HepG2 (cell line): ENCODE data around the gene KCNAB1.

Source experiments
- CBX5 ChIP-seq: sonication (generic); formaldehyde crosslinking; IDR thresholded peaks from 2 replicates; pipeline ENCODE4 v1.4.0; 2020; ENCODE audit warnings: missing genetic modification reagents, borderline replicate concordance
- JUNB ChIP-seq: sonication (generic); formaldehyde crosslinking; IDR thresholded peaks from 2 replicates; pipeline ENCODE4 v1.8.0; 2022; ENCODE audit warnings: missing genetic modification reagents, mild to moderate bottlenecking, borderline replicate concordance
- POLR2A ChIP-seq, 2 experiments: IDR thresholded peaks; 2 replicates each; pipeline ENCODE4 v1.6.1; 2011; ENCODE audit warnings: low read depth in 2 of 2, low read length in 2 of 2, mild to moderate bottlenecking in 1 of 2, moderate library complexity in 1 of 2; ENCODE audit not compliant: insufficient read depth in 1 of 2
- U2AF2 ChIP-seq: fragments of 200-400 bp; formaldehyde crosslinking; IDR thresholded peaks from 2 replicates; pipeline ENCODE4 v1.6.1; 2017; ENCODE audit warnings: low read depth, mild to moderate bottlenecking, low read length

GRCh38 chr3:156352728-156353127, 232.3 kb downstream of the KCNAB1 start:
- TF ChIP-seq POLR2A (IDR thresholded peaks at IDR 0.05; ENCODE audit: insufficient read depth in 1 of 2, low read depth in 2 of 2, low read length in 2 of 2) (no peak), CBX5 (CRISPR knock-in tag) (no peak), JUNB (no peak), U2AF2 (no peak)
